HepG2 (cell line): ENCODE data around the gene CTNNBL1. TPM values are rescaled to one million over a fixed set of nuclear protein-coding genes. Genes with fewer than 3 reads are reported as not detected.
A peak's percentile ranks its signal among the peaks of the same experiment; 100 is the strongest.

Experiments used
- ARNT ChIP-seq: fragments of 450-650 bp; IDR thresholded peaks from 2 replicates; pipeline ENCODE4 v1.6.1; 2017
- ETV6 ChIP-seq: sonication (generic); formaldehyde crosslinking; conservative IDR thresholded peaks from 2 replicates; pipeline ENCODE4 v1.4.0; 2020; ENCODE audit warnings: missing genetic modification reagents
- HDAC6 ChIP-seq: fragments of 200-600 bp; sonication (generic); IDR thresholded peaks from 2 replicates; pipeline ENCODE4 v1.7.0; 2017; ENCODE audit warnings: mild to moderate bottlenecking, antibody characterized with exemption, low read length, low read depth
- HHEX ChIP-seq: IDR thresholded peaks from 2 replicates; pipeline ENCODE4 v1.6.1; 2016; ENCODE audit warnings: control low read depth
- MAF1 ChIP-seq: sonication (generic); formaldehyde crosslinking; IDR thresholded peaks from 2 replicates; pipeline ENCODE4 v1.5.0; 2020; ENCODE audit warnings: missing genetic modification reagents, borderline replicate concordance
- NR2F2 ChIP-seq: IDR thresholded peaks from 2 replicates; pipeline ENCODE4 v1.6.1; 2012; ENCODE audit warnings: low read depth, inconsistent platforms, borderline replicate concordance
- SOX6 ChIP-seq, 2 experiments: fragments of 450-650 bp in 1 of 2; sonication (generic) in 1 of 2; formaldehyde crosslinking in 1 of 2; IDR thresholded peaks; 2 replicates each; pipeline versions ENCODE4 v1.4.0 to v1.6.1; 2017 to 2020; ENCODE audit warnings: antibody characterized with exemption in 1 of 2, mild to moderate bottlenecking in 1 of 2, missing genetic modification reagents in 1 of 2
- TCF7 ChIP-seq: sonication (generic); IDR thresholded peaks from 2 replicates; pipeline ENCODE4 v1.6.1; 2016; ENCODE audit warnings: antibody characterized with exemption, low read depth
- TMF1 ChIP-seq: sonication (generic); formaldehyde crosslinking; IDR thresholded peaks from 2 replicates; pipeline ENCODE4 v1.8.1; 2022; ENCODE audit warnings: low read depth, missing genetic modification reagents
- ZFP36L2 ChIP-seq: sonication (generic); formaldehyde crosslinking; IDR thresholded peaks from 2 replicates; pipeline ENCODE4 v1.4.0; 2020; ENCODE audit warnings: missing genetic modification reagents
- ZNF136 ChIP-seq: sonication (generic); formaldehyde crosslinking; IDR thresholded peaks from 2 replicates; pipeline ENCODE4 v1.8.1; 2022; ENCODE audit warnings: low read depth, mild to moderate bottlenecking, moderate library complexity, missing genetic modification reagents
- ZNF251 ChIP-seq: sonication (generic); formaldehyde crosslinking; IDR thresholded peaks from 2 replicates; pipeline ENCODE4 v1.9.0; 2021; ENCODE audit warnings: mild to moderate bottlenecking, missing genetic modification reagents
- ZNF326 ChIP-seq: sonication (generic); formaldehyde crosslinking; IDR thresholded peaks from 2 replicates; pipeline ENCODE4 v1.4.0; 2020; ENCODE audit warnings: missing genetic modification reagents, borderline replicate concordance
- ZNF549 ChIP-seq: sonication (generic); formaldehyde crosslinking; IDR thresholded peaks from 2 replicates; pipeline ENCODE4 v1.5.0; 2020; ENCODE audit warnings: missing genetic modification reagents
- ZNF777 ChIP-seq: sonication (generic); formaldehyde crosslinking; IDR thresholded peaks from 2 replicates; pipeline ENCODE4 v1.4.0; 2020; ENCODE audit warnings: missing genetic modification reagents
- polyA plus RNA-seq, 8 experiments: library from polyadenylated mRNA; depleted of rRNA in 3 of 8; stranded (reverse) in 7 of 8; unstranded in 1 of 8; fragments of >200 nt; fragmentation: Illumina TruSeq in 4 of 8; extraction: Trizol in 4 of 8; gene quantifications; 2 replicates each; pipeline versions ENCODE4 v1.2.1 to v1.2.3, GENCODE V29; 2011 to 2016; ENCODE audit warnings: low read depth in 4 of 8, missing spikeins in 1 of 8, mixed read lengths in 1 of 8; ENCODE audit not compliant: insufficient read depth in 1 of 8
- total RNA-seq, 5 experiments: library from RNA; depleted of rRNA; stranded (reverse); fragments of >200 nt; fragmentation: Illumina TruSeq; extraction: Trizol; gene quantifications; 2 replicates each; pipeline ENCODE4 v1.2.3, GENCODE V29; 2016; ENCODE audit warnings: low read depth in 1 of 5
- TF ChIP-seq, protein P1 (sequence below): IDR thresholded peaks from 2 replicates; pipeline ENCODE4 v1.6.1; 2016; ENCODE audit warnings: control low read depth
- TF ChIP-seq, protein P2 (sequence below): sonication (generic); formaldehyde crosslinking; IDR thresholded peaks from 2 replicates; pipeline ENCODE4 v1.5.0; 2020; ENCODE audit warnings: mild to moderate bottlenecking, missing genetic modification reagents
- TF ChIP-seq, protein P3 (sequence below): sonication (generic); formaldehyde crosslinking; IDR thresholded peaks from 2 replicates; pipeline ENCODE4 v1.5.0; 2020; ENCODE audit warnings: mild to moderate bottlenecking, missing genetic modification reagents
- TF ChIP-seq, protein P4 (sequence below): sonication (generic); formaldehyde crosslinking; IDR thresholded peaks from 2 replicates; pipeline ENCODE4 v1.5.0; 2020; ENCODE audit warnings: missing genetic modification reagents
- TF ChIP-seq, protein P5 (sequence below): sonication (generic); formaldehyde crosslinking; IDR thresholded peaks from 2 replicates; pipeline ENCODE4 v1.4.0; 2020; ENCODE audit warnings: mild to moderate bottlenecking, missing genetic modification reagents, borderline replicate concordance
- TF ChIP-seq, protein P6 (sequence below): sonication (generic); formaldehyde crosslinking; IDR thresholded peaks from 2 replicates; pipeline ENCODE4 v1.4.0; 2020; ENCODE audit warnings: mild to moderate bottlenecking, missing genetic modification reagents

Gene CTNNBL1
- total and polyA plus RNA-seq, 2 of the 13 experiments (the other 11 are each of a cell fraction or from before 2014, with no cell fraction given), result 49.3 to 94.6 TPM

DNA sequence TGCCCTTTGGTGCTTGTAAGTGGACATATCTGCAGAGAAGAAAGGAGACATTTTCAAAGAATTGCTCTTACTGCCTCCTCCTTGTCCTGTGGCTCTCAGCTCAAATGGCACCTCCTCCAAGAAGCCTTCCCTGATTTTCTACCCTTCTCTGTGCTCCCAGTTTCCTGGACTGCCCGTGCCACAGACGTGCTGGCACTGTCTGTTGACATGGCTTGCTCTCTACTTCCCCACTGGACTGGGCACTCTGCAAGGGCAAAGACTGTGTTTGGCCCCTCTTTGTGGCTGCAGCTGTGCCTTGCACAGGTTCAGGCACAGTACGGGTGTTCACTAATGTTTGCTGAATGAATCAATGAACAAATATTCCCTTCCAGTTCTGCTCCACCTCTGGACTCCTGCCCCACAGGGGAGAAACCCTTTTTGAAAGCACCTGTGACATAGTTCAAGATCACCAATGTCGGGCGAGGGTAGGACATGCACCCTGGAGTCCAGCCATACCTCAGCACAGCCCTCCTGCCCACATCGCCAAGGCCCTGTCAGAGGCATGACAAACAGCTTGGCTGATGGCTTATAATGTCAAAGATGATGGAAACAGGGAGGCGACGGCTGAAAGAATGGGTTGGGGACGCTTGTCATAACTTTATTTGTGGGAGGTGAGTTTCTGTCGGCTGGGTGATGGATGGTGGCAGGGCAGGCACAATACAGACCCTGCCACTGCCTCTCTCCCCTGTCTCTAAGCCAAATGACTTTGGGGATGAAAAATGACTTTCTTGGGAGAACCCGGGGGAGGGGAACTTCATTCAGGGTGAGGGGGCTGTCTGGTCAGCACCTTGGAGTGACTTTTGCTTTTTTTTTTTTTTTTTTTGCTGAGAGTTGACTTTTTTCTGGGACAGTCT, 15.6 kb upstream of the CTNNBL1 start (continued):
- TF ChIP-seq, protein P1, sequence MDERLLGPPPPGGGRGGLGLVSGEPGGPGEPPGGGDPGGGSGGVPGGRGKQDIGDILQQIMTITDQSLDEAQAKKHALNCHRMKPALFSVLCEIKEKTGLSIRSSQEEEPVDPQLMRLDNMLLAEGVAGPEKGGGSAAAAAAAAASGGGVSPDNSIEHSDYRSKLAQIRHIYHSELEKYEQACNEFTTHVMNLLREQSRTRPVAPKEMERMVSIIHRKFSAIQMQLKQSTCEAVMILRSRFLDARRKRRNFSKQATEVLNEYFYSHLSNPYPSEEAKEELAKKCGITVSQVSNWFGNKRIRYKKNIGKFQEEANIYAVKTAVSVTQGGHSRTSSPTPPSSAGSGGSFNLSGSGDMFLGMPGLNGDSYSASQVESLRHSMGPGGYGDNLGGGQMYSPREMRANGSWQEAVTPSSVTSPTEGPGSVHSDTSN (CRISPR knock-in tag), result no peak
- TF ChIP-seq TMF1 (CRISPR knock-in tag), result no peak
- no peak; the same call in 1 of the 2 replicates for TF ChIP-seq NR2F2
- no peak for TF ChIP-seq ETV6 (CRISPR knock-in tag)
- TF ChIP-seq MAF1 (CRISPR knock-in tag), result no peak
- TF ChIP-seq, protein P2, sequence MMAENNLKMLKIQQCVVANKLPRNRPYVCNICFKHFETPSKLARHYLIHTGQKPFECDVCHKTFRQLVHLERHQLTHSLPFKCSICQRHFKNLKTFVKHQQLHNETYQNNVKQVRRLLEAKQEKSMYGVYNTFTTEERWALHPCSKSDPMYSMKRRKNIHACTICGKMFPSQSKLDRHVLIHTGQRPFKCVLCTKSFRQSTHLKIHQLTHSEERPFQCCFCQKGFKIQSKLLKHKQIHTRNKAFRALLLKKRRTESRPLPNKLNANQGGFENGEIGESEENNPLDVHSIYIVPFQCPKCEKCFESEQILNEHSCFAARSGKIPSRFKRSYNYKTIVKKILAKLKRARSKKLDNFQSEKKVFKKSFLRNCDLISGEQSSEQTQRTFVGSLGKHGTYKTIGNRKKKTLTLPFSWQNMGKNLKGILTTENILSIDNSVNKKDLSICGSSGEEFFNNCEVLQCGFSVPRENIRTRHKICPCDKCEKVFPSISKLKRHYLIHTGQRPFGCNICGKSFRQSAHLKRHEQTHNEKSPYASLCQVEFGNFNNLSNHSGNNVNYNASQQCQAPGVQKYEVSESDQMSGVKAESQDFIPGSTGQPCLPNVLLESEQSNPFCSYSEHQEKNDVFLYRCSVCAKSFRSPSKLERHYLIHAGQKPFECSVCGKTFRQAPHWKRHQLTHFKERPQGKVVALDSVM (CRISPR knock-in tag), result no peak
- TF ChIP-seq ZNF251 (CRISPR knock-in tag), result no peak
- no peak for TF ChIP-seq ZNF549 (CRISPR knock-in tag)
- no peak for TF ChIP-seq HHEX (CRISPR knock-in tag)
- TF ChIP-seq, protein P3, sequence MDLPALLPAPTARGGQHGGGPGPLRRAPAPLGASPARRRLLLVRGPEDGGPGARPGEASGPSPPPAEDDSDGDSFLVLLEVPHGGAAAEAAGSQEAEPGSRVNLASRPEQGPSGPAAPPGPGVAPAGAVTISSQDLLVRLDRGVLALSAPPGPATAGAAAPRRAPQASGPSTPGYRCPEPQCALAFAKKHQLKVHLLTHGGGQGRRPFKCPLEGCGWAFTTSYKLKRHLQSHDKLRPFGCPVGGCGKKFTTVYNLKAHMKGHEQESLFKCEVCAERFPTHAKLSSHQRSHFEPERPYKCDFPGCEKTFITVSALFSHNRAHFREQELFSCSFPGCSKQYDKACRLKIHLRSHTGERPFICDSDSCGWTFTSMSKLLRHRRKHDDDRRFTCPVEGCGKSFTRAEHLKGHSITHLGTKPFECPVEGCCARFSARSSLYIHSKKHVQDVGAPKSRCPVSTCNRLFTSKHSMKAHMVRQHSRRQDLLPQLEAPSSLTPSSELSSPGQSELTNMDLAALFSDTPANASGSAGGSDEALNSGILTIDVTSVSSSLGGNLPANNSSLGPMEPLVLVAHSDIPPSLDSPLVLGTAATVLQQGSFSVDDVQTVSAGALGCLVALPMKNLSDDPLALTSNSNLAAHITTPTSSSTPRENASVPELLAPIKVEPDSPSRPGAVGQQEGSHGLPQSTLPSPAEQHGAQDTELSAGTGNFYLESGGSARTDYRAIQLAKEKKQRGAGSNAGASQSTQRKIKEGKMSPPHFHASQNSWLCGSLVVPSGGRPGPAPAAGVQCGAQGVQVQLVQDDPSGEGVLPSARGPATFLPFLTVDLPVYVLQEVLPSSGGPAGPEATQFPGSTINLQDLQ (CRISPR knock-in tag), result no peak
- no peak for TF ChIP-seq SOX6 (IDR thresholded peaks at IDR 0.05)
- TF ChIP-seq SOX6 (CRISPR knock-in tag; IDR thresholded peaks at IDR 0.05), result peak; percentile 78
- TF ChIP-seq ZNF326 (CRISPR knock-in tag), result no peak
- TF ChIP-seq ZNF777 (CRISPR knock-in tag), result no peak
- TF ChIP-seq, protein P4, sequence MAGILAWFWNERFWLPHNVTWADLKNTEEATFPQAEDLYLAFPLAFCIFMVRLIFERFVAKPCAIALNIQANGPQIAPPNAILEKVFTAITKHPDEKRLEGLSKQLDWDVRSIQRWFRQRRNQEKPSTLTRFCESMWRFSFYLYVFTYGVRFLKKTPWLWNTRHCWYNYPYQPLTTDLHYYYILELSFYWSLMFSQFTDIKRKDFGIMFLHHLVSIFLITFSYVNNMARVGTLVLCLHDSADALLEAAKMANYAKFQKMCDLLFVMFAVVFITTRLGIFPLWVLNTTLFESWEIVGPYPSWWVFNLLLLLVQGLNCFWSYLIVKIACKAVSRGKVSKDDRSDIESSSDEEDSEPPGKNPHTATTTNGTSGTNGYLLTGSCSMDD, result no peak
- TF ChIP-seq, protein P5, sequence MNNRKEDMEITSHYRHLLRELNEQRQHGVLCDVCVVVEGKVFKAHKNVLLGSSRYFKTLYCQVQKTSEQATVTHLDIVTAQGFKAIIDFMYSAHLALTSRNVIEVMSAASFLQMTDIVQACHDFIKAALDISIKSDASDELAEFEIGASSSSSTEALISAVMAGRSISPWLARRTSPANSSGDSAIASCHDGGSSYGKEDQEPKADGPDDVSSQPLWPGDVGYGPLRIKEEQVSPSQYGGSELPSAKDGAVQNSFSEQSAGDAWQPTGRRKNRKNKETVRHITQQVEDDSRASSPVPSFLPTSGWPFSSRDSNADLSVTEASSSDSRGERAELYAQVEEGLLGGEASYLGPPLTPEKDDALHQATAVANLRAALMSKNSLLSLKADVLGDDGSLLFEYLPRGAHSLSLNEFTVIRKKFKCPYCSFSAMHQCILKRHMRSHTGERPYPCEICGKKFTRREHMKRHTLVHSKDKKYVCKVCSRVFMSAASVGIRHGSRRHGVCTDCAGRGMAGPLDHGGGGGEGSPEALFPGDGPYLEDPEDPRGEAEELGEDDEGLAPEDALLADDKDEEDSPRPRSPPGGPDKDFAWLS (CRISPR knock-in tag), result no peak
- no peak for TF ChIP-seq ARNT
- TF ChIP-seq TCF7, result no peak
- TF ChIP-seq ZNF136 (CRISPR knock-in tag), result no peak
- TF ChIP-seq HDAC6, result no peak
- no peak for TF ChIP-seq ZFP36L2 (CRISPR knock-in tag)
- TF ChIP-seq, protein P6, sequence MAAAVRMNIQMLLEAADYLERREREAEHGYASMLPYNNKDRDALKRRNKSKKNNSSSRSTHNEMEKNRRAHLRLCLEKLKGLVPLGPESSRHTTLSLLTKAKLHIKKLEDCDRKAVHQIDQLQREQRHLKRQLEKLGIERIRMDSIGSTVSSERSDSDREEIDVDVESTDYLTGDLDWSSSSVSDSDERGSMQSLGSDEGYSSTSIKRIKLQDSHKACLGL (CRISPR knock-in tag), result no peak
